ENCODE data around the gene C1QA.

GRCh38 chr1:22591576-22591975 lies 44.9 kb upstream of the C1QA start:
- TF ChIP-seq CTCF (IDR thresholded peaks at IDR 0.05) = no peak
- TF ChIP-seq POLR2A (IDR thresholded peaks at IDR 0.05) = no peak

Measured in right lobe of liver (tissue), 4 donors.